Measurements from ENCODE around the gene MYZAP. TPM values are rescaled to one million over a fixed set of nuclear protein-coding genes. Genes with fewer than 3 reads are reported as not detected.

The MYZAP gene
- total and polyA plus RNA-seq, 2 of the 8 experiments (the other 6 are each of a cell fraction or from before 2014, with no cell fraction given): 0.41 to 0.65 TPM

GRCh38 chr15:57706405-57707209 is 114.9 kb downstream of the MYZAP start, which contains the start of gene POLR2M (continued):
- TF ChIP-seq RBBP5 (IDR thresholded peaks at IDR 0.05; ENCODE audit: borderline replicate concordance, low read depth, low read length) (peak; percentile 94), HDAC2 (IDR thresholded peaks at IDR 0.05; ENCODE audit: borderline replicate concordance in 1 of 2, low read depth in 2 of 2, low read length in 2 of 2) (no peak), RNF2 (IDR thresholded peaks at IDR 0.05; ENCODE audit: borderline replicate concordance, low read depth, low read length, missing control alignments, poor library complexity, severe bottlenecking) (no peak), POLR2A (IDR thresholded peaks at IDR 0.05; ENCODE audit: control extremely low read depth in 1 of 2, low read depth in 2 of 2, low read length in 2 of 2) (peak; percentile 80 to 87), EZH2 (IDR thresholded peaks at IDR 0.05; ENCODE audit: low read depth, low read length, severe bottlenecking) (no peak), SP2 (IDR thresholded peaks at IDR 0.05; ENCODE audit: low read length) (no peak), TAF1 (IDR thresholded peaks at IDR 0.05; ENCODE audit: low read depth, low read length) (peak; percentile 90), ASH2L (IDR thresholded peaks at IDR 0.05; ENCODE audit: low read length) (peak; percentile 96), ZNF274 (IDR thresholded peaks at IDR 0.05; ENCODE audit: borderline replicate concordance, extremely low read depth, low read length) (no peak), GTF2F1 (IDR thresholded peaks at IDR 0.05; ENCODE audit: borderline replicate concordance, low read depth, low read length) (no peak), YY1 (IDR thresholded peaks at IDR 0.05; ENCODE audit: low read depth, low read length) (peak; percentile 97), KDM4A (IDR thresholded peaks at IDR 0.05; ENCODE audit: low read depth, low read length, severe bottlenecking) (peak; percentile 74), JUND (IDR thresholded peaks at IDR 0.05; ENCODE audit: low read length) (no peak), SP4 (IDR thresholded peaks at IDR 0.05; ENCODE audit: low read length) (no peak), SIX5 (IDR thresholded peaks at IDR 0.05; ENCODE audit: low read depth, low read length) (no peak), BRCA1 (IDR thresholded peaks at IDR 0.05; ENCODE audit: low read depth, low read length) (no peak), CHD1 (IDR thresholded peaks at IDR 0.05; ENCODE audit: low read depth, low read length) (no peak)

Data from H1 (cell line).